ENCODE data around the gene ABLIM1.

Gene ABLIM1

GRCh38 chr10:114393886-114394285 is 264.2 kb downstream of the ABLIM1 start:
- TF ChIP-seq ZFX (IDR thresholded peaks at IDR 0.05), result no peak
- no peak for TF ChIP-seq CTCF (conservative IDR thresholded peaks at IDR 0.05)
- H3K27ac ChIP-seq, result no peak overlapping the region

GRCh38 chr10:114393482-114393881 is 264.6 kb downstream of the ABLIM1 start:
- TF ChIP-seq ZFX (IDR thresholded peaks at IDR 0.05) (no peak), CTCF (conservative IDR thresholded peaks at IDR 0.05) (no peak)
- no peak overlapping the region for H3K27ac ChIP-seq

GRCh38 chr10:114392112-114392835 is 265.8 kb downstream of the ABLIM1 start:
- no peak overlapping the region for H3K27ac ChIP-seq
- TF ChIP-seq ZFX (IDR thresholded peaks at IDR 0.05) (no peak), CTCF (conservative IDR thresholded peaks at IDR 0.05) (no peak)

GRCh38 chr10:114391599-114391998 is 266.5 kb downstream of the ABLIM1 start:
- TF ChIP-seq CTCF (conservative IDR thresholded peaks at IDR 0.05) (no peak), ZFX (IDR thresholded peaks at IDR 0.05) (no peak)
- H3K27ac ChIP-seq, result no peak overlapping the region

GRCh38 chr10:114389426-114389825 is 268.6 kb downstream of the ABLIM1 start:
- H3K27ac ChIP-seq, result no peak overlapping the region
- no peak for TF ChIP-seq CTCF (conservative IDR thresholded peaks at IDR 0.05)
- TF ChIP-seq ZFX (IDR thresholded peaks at IDR 0.05), result no peak

- TF ChIP-seq CTCF (conservative IDR thresholded peaks at IDR 0.05) (no peak), ZFX (IDR thresholded peaks at IDR 0.05) (no peak)
- H3K27ac ChIP-seq, result no peak overlapping the region
Measured at GRCh38 chr10:114388275-114388674, 269.8 kb downstream of the ABLIM1 start.

- TF ChIP-seq CTCF (conservative IDR thresholded peaks at IDR 0.05), result no peak
- TF ChIP-seq ZFX (IDR thresholded peaks at IDR 0.05), result no peak
- no peak overlapping the region for H3K27ac ChIP-seq
Measured at GRCh38 chr10:114387784-114388183, 270.3 kb downstream of the ABLIM1 start.

Measured in C4-2B (cell line).